IPS DF 4.7 (cell line): Measurements from ENCODE around the gene MARCHF2.

Experiments
- DNase-seq: peaks from one replicate; pipeline ENCODE4 v3.0.0-alpha.2; 2013; ENCODE audit warnings: low spot score; ENCODE audit errors: extremely low read depth

The MARCHF2 gene

DNA sequence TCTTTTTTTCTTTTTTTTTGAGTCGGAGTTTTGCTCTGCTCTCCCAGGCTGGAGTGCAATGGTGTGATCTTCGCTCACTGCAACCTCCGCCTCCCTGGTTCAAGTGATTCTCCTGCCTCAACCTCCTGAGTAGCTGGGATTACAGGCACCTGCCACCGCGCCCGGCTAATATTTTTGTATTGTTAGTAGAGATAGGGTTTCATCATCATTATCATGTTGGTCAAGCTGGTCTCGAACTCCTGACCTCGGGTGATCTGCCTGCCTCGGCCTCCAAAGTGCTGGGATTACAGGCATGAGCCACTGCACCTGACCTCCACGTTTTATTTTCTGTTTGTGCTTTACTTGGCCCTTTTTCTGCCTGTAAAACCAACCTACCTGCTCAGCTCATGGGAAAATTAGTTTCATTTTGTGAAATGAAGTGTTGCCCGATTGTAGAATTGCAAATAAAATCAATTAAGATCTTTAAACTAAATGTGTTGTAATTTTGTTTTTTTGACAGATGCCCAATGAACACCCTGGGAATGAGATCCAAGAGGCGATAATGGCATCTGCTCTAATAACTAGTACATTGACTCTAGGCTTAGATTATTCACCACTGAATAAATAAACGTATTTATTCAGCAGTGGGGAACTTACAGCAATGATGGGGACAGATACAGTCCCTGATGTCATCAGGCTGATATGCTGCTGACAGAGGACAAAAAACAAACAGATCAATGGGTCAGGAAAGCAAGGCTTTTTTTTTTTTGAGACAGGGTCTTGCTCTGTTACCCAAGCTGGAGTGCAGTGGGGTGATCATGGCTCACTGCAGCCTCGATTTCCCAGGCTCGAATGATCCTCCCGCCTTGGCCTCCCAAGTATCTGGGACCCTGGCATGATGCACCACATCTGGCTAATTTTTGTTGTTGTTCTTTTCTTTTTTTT lies 25.2 kb upstream of the MARCHF2 start:
- no peak for DNase-seq

DNA sequence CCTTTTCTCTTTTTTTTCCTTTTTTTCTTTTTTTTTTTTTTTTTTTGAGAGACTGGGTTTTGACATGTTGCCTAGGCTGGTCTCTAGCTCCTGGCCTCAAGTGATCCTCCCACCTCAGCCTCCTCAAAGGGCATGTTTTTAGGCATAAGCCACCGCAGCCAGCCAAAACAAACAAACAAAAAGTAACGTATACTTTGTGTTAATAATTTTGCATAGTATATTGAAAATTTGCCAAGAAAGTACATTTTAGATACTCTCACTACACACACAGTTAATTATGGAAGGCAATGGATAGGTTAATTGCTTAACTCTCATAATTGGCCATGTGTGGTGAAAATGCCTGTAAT lies 24.5 kb upstream of the MARCHF2 start:
- DNase-seq: no peak

DNA sequence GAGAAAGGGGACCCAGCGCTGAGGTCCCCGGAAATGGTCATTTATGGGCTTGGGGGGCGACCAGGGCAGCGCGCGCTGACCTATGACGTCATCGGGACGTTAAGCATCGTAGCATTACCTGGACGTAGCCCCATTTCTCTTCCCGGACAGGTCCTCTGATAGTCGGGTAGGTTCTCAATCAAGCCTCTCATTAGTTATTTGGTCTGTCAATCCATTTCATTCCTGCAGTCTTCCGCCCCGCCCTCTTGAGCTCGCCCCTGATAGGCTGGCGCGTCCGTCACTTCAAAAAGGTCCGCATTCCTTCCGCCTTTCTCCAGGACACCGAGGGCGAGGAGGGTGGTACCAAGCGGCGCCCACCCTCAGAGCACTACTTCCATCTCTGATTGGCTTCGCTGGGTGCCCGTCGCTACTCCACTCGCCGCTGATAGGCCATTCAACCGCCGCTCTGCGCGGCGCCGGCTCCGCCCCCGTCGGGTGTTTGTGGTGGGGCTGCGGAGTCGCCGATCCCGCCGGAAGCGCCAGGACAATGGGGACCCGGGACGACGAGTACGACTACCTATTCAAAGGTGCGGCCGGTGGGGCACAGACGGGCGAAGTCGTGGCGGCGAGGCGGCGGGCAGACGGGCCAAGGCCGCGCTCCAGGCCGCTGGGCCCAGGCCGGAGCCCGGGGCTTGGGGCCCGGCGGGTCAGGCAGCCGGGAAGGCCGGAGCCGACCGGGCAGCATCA lies 23.1 kb upstream of the MARCHF2 start, which contains the start of gene RAB11B:
TSS of gene RAB11B (plus strand) at position 470 of the 726 bp plus-strand sequence. CDS start at position 527, 57 bp downstream.
- peak; percentile 99 for DNase-seq

- no peak for DNase-seq
Measured at GRCh38 chr19:8390617-8390981, 22.5 kb upstream of the MARCHF2 start.

DNA sequence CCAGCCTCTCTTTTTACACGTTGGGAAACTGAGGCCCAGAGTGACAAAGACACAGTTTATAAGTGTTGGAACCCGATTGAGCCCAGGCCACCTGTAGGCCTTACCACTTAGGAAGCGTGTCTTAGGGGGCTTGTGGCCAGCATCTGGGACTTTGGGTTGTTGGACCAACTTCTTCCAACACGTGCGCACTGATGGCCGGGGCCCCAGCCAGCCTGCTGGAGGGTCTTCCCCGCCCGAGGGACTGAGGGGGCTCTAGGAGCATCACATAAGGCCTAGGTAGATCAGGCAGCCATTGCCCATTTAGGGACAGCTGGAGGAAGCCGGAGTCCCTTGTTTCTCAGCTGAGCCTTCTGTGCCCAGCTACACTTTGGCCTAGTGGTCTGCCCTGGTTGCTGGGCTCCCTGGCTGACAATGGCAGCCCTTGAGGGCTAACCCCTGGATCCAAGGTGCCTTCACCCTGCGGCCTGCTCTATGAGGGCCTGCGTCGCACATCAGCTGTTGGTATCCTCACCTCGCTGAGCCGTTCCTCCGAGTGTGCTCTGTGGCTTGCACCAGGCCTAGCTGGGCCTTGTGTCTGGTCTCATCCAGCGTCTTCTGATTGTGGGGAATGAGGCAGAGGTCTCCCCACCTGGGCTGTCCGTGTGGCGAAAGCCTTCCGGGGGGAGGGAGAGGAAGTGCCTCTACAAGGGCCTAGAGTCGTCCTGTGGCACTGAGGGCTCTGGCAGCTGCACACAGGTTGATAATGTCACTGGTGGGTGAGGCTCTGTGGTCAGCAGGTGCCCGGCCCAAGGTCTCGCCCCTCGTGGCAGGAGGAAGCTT lies 21.7 kb upstream of the MARCHF2 start:
- DNase-seq: no peak

- no peak for DNase-seq
Measured at GRCh38 chr19:8392017-8392591, 21.0 kb upstream of the MARCHF2 start.

- DNase-seq: no peak
Measured at GRCh38 chr19:8393192-8393870, 19.8 kb upstream of the MARCHF2 start.

DNA sequence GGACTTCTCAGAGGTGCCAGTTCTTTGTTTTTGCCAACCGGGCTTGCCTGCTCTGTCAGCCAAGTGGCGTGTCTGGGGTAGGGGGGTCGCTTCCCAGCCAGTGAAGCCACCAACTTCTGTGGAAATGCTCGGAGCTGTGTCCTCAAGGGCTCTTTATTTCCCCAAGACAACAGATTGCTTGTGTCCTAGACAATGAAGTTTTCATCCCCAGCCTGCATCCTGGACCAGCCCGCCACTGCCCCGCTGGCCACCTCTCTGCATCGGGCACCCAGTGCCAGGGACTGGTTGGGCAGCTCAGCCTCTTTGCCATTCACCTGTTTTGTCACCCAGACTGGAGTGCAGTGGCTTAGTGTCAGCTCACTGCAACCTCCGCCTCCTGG lies 19.2 kb upstream of the MARCHF2 start:
- DNase-seq: no peak

- no peak for DNase-seq
Measured at GRCh38 chr19:8395621-8396082, 17.5 kb upstream of the MARCHF2 start.

GRCh38 chr19:8396185-8396562 lies 16.9 kb upstream of the MARCHF2 start:
- DNase-seq: no peak

DNA sequence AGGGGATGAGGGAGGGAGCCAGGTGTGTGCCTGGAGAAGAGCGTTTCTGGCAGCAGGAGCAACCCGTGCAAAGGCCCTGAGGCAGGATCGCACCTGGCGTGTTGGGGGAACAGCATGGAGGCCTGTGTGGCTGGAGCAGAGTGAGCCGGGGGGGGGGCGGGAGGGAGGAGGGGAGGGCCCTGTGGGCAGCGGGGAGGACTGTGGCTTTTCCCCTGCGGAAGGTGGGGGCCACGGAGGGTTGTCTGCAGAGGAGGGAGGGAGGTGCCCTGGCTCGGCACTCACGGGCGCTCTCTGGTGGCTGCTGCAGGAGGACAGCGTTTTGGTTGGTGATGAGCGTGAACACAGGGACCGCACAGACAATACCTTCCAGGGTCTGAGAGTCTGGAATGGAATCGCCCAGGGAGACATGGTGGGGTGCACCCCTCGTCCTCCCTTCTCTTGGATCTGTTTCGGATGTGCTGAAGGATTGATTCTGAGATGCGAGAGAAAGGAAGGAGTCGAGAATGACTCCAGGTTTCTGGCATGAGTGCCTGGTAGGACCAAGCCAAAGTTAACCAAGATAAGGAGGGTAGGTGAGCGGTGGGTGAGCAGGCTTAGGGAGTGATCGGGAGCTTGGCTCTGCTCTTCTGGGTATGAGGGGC lies 16.4 kb upstream of the MARCHF2 start:
- DNase-seq: no peak

GRCh38 chr19:8397271-8397670 lies 15.8 kb upstream of the MARCHF2 start:
- DNase-seq: no peak

GRCh38 chr19:8397746-8398310 lies 15.3 kb upstream of the MARCHF2 start:
- DNase-seq: no peak

DNA sequence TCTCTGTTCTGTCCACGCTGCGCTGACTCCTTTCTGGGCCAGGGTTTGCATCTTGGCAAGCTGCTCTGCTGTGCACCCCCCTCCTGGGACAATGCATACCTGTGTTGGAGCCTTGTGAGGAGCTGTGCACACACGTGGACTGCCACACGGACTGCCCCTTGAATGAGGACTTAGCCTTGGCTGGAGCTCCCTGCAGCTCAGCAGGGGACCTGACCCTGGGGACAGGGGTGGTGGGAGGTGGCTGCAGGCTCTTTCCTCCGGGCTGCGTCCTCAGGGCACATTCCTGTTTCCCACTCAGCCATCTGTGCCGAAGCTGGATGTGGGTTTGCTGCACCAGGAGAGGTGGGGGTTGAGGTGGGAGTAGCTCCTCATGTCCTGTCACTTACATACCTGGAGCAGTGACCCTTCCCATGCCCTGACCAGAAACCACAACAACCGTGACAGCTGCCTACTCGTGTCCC lies 14.8 kb upstream of the MARCHF2 start:
- DNase-seq: no peak

DNA sequence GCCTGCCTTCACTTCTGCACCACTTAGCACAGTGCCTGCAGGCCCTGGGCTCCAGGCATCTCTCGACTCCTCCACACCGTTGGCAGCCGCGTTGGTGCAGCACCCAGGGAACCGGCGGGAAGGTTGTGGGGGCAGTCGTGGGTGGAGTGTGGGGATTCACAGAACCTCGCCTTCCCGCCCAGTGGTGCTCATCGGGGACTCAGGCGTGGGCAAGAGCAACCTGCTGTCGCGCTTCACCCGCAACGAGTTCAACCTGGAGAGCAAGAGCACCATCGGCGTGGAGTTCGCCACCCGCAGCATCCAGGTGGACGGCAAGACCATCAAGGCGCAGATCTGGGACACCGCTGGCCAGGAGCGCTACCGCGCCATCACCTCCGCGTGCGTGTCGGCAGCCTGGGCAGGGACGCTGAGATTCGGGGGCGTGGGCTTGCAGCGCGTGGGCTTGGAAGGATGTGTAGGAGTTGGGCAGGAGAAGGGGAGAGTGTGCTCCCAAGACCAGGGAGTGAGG lies 13.4 kb upstream of the MARCHF2 start:
- no peak for DNase-seq

GRCh38 chr19:8401981-8402411 lies 11.1 kb upstream of the MARCHF2 start:
- no peak for DNase-seq

- no peak for DNase-seq
Measured at GRCh38 chr19:8403098-8403819, 9.8 kb upstream of the MARCHF2 start.

GRCh38 chr19:8403820-8404109 lies 9.3 kb upstream of the MARCHF2 start:
- DNase-seq: no peak
